A549 (cell line): ENCODE data around the gene SPIRE1.

Experiments
- CHD4 ChIP-seq: fragments of 200-600 bp; sonication (generic); IDR thresholded peaks from 2 replicates; pipeline ENCODE4 v1.6.1; 2016; ENCODE audit warnings: antibody characterized with exemption, mild to moderate bottlenecking, borderline replicate concordance
- FOXS1 ChIP-seq: fragments of 250-450 bp; sonication (Bioruptor Pico); IDR thresholded peaks from 2 replicates; pipeline ENCODE4 v1.5.0; 2020; ENCODE audit warnings: mild to moderate bottlenecking, moderate library complexity
- JUN ChIP-seq, 2 experiments: fragments of >200 bp; sonication (Bioruptor Twin); formaldehyde crosslinking; IDR thresholded peaks; 2 replicates in 1 of 2; 3 replicates in 1 of 2; pipeline ENCODE4 v1.6.1; 2016 to 2017
- MYC ChIP-seq: IDR thresholded peaks from 2 replicates; pipeline ENCODE4 v1.6.1; 2012; ENCODE audit warnings: mild to moderate bottlenecking, inconsistent platforms, low read length, improper control_type of control experiment, borderline replicate concordance
- RFX5 ChIP-seq: fragments of 450-650 bp; IDR thresholded peaks from 2 replicates; pipeline ENCODE4 v1.7.1; 2014; ENCODE audit warnings: antibody characterized with exemption, mild to moderate bottlenecking, moderate library complexity
- TF ChIP-seq, protein P1 (sequence below): fragments of 200-600 bp; sonication (generic); IDR thresholded peaks from 2 replicates; pipeline ENCODE4 v1.6.1; 2016; ENCODE audit warnings: antibody characterized with exemption, mild to moderate bottlenecking, moderate library complexity
- TF ChIP-seq, protein P2 (sequence below): fragments of >200 bp; sonication (Bioruptor Twin); formaldehyde crosslinking; IDR thresholded peaks from 3 replicates; pipeline ENCODE4 v1.5.1; 2016
- TF ChIP-seq, protein P3 (sequence below): fragments of 250-450 bp; sonication (Bioruptor Pico); IDR thresholded peaks from 2 replicates; pipeline ENCODE4 v1.5.0; 2021; ENCODE audit warnings: mild to moderate bottlenecking, moderate library complexity, borderline replicate concordance

DNA sequence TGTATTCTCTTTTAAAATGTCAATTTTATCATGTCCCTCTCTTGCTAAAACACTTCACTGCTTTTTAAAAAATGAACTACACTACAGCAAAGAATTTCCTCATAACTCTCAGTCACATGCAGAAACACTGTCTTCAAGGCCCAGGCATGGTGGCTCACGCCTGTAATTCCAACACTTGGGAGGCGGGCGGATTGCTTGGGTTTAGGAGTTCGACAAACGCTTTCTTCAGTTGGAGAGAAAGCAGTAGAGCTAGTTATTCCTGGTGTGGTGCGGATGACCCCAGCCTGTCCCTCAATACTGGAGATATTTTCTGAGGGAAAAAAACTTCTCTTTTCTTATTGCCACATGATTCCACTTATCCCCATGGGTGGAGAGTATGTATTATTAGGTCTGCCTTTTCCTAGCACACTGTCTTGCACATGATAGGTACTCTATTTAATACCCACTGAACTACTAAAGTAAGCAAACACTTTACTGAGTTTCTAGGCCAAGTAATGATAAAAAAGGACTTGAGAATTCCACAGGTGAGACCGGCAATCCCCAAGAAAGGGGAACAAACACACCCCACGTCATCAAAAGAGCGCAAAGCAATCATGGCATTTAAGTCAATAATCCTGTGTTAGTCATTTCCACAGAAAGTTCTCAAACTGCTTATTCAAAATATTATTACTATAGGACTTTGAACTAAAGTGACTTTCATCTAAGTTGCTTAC lies 77.1 kb downstream of the SPIRE1 start:
- TF ChIP-seq, protein P1, sequence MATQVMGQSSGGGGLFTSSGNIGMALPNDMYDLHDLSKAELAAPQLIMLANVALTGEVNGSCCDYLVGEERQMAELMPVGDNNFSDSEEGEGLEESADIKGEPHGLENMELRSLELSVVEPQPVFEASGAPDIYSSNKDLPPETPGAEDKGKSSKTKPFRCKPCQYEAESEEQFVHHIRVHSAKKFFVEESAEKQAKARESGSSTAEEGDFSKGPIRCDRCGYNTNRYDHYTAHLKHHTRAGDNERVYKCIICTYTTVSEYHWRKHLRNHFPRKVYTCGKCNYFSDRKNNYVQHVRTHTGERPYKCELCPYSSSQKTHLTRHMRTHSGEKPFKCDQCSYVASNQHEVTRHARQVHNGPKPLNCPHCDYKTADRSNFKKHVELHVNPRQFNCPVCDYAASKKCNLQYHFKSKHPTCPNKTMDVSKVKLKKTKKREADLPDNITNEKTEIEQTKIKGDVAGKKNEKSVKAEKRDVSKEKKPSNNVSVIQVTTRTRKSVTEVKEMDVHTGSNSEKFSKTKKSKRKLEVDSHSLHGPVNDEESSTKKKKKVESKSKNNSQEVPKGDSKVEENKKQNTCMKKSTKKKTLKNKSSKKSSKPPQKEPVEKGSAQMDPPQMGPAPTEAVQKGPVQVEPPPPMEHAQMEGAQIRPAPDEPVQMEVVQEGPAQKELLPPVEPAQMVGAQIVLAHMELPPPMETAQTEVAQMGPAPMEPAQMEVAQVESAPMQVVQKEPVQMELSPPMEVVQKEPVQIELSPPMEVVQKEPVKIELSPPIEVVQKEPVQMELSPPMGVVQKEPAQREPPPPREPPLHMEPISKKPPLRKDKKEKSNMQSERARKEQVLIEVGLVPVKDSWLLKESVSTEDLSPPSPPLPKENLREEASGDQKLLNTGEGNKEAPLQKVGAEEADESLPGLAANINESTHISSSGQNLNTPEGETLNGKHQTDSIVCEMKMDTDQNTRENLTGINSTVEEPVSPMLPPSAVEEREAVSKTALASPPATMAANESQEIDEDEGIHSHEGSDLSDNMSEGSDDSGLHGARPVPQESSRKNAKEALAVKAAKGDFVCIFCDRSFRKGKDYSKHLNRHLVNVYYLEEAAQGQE = no peak
- TF ChIP-seq, protein P2, sequence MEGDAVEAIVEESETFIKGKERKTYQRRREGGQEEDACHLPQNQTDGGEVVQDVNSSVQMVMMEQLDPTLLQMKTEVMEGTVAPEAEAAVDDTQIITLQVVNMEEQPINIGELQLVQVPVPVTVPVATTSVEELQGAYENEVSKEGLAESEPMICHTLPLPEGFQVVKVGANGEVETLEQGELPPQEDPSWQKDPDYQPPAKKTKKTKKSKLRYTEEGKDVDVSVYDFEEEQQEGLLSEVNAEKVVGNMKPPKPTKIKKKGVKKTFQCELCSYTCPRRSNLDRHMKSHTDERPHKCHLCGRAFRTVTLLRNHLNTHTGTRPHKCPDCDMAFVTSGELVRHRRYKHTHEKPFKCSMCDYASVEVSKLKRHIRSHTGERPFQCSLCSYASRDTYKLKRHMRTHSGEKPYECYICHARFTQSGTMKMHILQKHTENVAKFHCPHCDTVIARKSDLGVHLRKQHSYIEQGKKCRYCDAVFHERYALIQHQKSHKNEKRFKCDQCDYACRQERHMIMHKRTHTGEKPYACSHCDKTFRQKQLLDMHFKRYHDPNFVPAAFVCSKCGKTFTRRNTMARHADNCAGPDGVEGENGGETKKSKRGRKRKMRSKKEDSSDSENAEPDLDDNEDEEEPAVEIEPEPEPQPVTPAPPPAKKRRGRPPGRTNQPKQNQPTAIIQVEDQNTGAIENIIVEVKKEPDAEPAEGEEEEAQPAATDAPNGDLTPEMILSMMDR = no peak
- TF ChIP-seq CHD4 (no peak), MYC (no peak), JUN (IDR thresholded peaks at IDR 0.05) (no peak), RFX5 (no peak), FOXS1 (no peak)
- TF ChIP-seq, protein P3, sequence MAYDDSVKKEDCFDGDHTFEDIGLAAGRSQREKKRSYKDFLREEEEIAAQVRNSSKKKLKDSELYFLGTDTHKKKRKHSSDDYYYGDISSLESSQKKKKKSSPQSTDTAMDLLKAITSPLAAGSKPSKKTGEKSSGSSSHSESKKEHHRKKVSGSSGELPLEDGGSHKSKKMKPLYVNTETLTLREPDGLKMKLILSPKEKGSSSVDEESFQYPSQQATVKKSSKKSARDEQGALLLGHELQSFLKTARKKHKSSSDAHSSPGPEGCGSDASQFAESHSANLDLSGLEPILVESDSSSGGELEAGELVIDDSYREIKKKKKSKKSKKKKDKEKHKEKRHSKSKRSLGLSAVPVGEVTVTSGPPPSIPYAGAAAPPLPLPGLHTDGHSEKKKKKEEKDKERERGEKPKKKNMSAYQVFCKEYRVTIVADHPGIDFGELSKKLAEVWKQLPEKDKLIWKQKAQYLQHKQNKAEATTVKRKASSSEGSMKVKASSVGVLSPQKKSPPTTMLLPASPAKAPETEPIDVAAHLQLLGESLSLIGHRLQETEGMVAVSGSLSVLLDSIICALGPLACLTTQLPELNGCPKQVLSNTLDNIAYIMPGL (CRISPR knock-in tag) = no peak
